Measurements from ENCODE around the gene KDM4B.

The KDM4B gene

GRCh38 chr19:5196832-5197231 lies 227.9 kb downstream of the KDM4B start:
- in situ Hi-C loops (cut with HindIII; ENCODE audit: low pct_ligation_motif_present, low sequenced_read_pairs) = no loop called here
- H3K4me3 ChIP-seq (ENCODE audit: low read depth, low read length) = no peak overlapping the region
- H3K36me3 ChIP-seq (replicated peaks) = no peaks in the 10 kb centered on the region
- H3K27ac ChIP-seq = no peak overlapping the region
- TF ChIP-seq CTCF (IDR thresholded peaks at IDR 0.05; ENCODE audit: low read depth, low read length, missing control alignments) = no peak
- DNase-seq = no peak
- H3K27me3 ChIP-seq (replicated peaks) = no peaks in the 10 kb centered on the region

- TF ChIP-seq CTCF (IDR thresholded peaks at IDR 0.05; ENCODE audit: low read depth, low read length, missing control alignments) = no peak
- DNase-seq = no peak
- Histone ChIP-seq H3K36me3 (replicated peaks) (no peaks in the 10 kb centered on the region), H3K27ac (no peak overlapping the region), H3K27me3 (replicated peaks) (no peaks in the 10 kb centered on the region), H3K4me3 (ENCODE audit: low read depth, low read length) (no peak overlapping the region)
- in situ Hi-C loops (cut with HindIII; ENCODE audit: low pct_ligation_motif_present, low sequenced_read_pairs) = no loop called here
Observed at GRCh38 chr19:5200844-5201243, 231.9 kb downstream of the KDM4B start.

- Histone ChIP-seq H3K27me3 (replicated peaks) (no peaks in the 10 kb centered on the region), H3K27ac (no peak overlapping the region), H3K4me3 (ENCODE audit: low read depth, low read length) (no peak overlapping the region), H3K36me3 (replicated peaks) (peaks cover 6% of the 10 kb centered on the region)
- in situ Hi-C loops (cut with HindIII; ENCODE audit: low pct_ligation_motif_present, low sequenced_read_pairs) = no loop called here
- TF ChIP-seq CTCF (IDR thresholded peaks at IDR 0.05; ENCODE audit: low read depth, low read length, missing control alignments) = no peak
- DNase-seq = no peak
Observed at GRCh38 chr19:5202553-5202952, 233.6 kb downstream of the KDM4B start.

All from brain microvascular endothelial cell (primary cell).